HL-60/S4 treated with retinoic acid at 250 ng/mL for 4 days and 3 days (cell line): ENCODE data around the gene CATSPER4.

Experiments
- in situ Hi-C: fragments of 300-500 bp; cut with MboI; formaldehyde crosslinking; loops from 2 replicates; pipeline ENCODE4 v1.7.0; 2022; ENCODE audit warnings: low sequenced_read_pairs

CATSPER4 gene

GRCh38 chr1:26234644-26235370, 44.4 kb downstream of the CATSPER4 start:
- in situ Hi-C loops: no loop called here

- in situ Hi-C loops: no loop called here
Observed at GRCh38 chr1:26237230-26237966, 47.0 kb downstream of the CATSPER4 start.

- in situ Hi-C loops: no loop called here
Observed at GRCh38 chr1:26239936-26240335, 49.5 kb downstream of the CATSPER4 start.
